Measurements from ENCODE around the gene CCR5AS.
A peak's percentile ranks its signal among the peaks of the same experiment; 100 is the strongest.
"Not testable (repeated sequence)": the region's sequence is repeated elsewhere in the genome, so short reads cannot be mapped to it uniquely, and the experiment has no call there.

Gene CCR5AS

DNA sequence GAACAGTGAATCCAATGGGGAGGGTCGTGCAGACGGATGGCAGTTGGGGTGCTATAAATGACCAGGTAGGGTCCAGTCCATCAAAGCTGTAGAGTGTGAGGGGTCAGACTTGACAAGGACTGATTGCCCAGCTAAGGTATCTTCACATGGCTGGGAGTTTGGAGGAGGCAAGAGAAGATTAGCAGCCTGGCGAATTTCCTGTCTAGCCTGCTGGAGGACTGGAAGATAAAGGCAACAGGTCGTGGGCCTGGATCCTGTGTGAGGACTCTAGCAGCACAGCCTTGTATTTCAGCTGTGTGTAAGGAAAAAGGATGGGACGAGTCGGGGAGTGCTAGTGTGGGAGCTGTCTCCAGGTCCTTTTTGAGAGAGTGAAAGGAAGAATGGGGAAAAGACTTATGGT lies 17.6 kb downstream of the CCR5AS start:
- DNase-seq = no peak
- no peak for ATAC-seq
- intact Hi-C loops (cut with DNase I) = no loop called here

DNA sequence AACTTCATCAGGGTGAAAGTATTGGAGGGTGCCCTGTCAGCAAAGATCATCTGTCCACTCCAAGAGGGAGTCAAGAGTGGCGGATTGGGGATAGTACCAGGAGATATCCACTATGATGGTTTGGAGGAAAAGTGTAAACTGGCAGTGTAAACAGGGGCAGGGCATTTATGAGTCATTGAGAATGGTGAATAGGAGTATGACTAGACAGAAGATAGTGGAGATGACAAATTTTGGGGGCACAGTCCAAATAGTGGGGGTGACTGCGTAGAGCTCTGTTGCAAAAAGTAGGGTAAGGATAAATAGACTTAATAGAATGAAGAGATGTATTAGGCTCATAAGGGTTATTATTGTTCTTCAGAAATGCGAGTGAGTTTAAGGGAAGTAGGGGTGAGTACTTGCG lies 18.0 kb downstream of the CCR5AS start:
- intact Hi-C loops (cut with DNase I); DNase-seq; ATAC-seq: not testable (repeated sequence)

DNA sequence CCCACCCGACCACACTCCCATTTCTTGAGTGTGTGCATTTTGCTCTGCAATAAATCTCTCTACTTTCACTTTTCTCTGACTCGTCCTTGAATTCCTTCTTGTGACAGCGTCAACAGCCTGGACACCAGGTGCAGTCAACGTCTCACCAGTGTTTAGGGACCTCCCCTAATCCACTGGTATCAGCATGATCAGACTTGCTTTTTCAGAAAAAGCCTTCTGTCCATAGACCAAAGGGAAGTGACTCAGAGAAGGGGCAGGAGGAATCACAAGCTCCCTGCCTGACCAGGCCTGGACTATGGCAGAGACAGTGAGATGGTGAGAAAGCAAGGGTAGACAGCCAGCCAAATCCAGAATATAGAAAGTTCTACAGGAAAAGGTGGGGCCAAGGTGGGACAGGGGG lies 20.7 kb downstream of the CCR5AS start:
- ATAC-seq (peak in 1 of 2 donors; percentile 34), DNase-seq (no peak)
- intact Hi-C loops (cut with DNase I) = no loop called here

DNA sequence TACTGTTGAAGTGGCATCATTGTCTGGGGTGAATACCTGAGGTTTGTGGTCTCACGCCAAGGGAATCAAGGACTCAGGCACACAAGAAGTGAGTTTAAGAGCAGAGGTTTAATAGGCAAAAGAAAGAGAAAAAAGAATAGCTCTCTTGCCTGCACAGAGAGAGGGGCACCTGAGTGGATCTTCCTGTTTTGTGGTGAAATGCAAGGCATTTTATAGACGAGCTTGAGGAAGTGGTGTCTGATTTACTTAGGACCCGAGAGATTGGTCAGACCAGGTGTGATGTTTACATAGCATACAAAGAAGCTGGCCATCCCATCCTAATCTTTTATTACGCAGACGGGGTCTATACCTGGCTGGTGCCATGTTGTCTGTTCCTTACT lies 22.9 kb downstream of the CCR5AS start:
- ATAC-seq (no peak), DNase-seq (no peak)
- intact Hi-C loops (cut with DNase I) = no loop called here

DNA sequence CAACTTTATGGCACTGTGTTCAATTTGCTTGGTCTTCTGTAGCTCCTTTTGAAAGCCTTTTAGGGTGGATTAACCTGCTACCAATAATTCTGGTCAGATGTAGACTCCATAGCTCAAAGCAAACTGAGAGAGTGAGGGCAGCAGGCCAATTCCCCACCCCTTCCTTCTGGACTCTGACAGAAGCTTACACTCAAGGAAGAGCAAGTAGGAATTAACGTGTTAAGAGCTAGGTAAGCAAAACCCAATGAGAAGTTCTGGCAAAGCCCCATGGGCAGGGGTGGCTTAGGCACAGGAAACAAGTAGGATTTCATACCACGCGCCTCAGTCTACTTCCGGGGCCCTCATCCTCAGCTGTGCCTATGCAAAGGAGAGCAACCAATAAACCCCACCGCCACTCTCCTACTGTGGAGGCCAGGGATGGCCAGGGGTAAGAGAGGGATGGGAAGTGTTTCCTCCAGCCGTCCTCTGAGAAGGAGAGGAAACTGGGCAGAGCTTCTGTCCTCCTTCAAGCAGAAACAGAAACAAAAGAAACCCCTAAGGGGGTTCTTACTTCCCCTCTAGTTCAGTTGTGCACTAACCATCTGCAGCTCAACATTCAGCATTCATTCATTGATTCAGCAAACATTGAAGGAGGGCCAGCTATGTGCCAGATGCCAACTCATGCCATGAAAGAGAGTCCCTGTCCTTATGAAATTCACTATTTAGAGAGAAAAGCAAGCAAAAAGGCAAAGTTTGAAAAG lies 23.5 kb downstream of the CCR5AS start:
- intact Hi-C loops (cut with DNase I) = no loop called here
- DNase-seq (no peak), ATAC-seq (no peak)

DNA sequence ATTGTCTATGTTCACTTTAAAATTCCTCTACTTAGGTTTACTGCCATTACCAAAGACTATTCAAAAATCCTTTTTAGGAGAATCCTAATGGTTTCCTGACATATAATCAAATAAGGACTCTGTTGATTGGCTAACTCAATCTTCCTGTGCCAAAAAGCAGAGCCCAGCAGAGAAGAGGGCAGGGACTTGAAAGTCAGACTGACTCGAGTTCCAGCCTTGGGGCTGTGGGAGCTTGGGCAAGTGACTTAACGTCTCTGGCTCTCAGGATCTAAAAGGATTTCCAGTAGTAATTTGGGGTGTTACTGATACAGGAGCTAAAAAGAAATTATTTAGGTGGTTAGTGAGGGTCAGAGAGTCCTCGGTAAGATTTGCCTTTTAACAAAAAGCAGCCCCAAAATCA lies 25.2 kb downstream of the CCR5AS start:
- ATAC-seq (no peak), DNase-seq (no peak)
- intact Hi-C loops (cut with DNase I) = no loop called here

DNA sequence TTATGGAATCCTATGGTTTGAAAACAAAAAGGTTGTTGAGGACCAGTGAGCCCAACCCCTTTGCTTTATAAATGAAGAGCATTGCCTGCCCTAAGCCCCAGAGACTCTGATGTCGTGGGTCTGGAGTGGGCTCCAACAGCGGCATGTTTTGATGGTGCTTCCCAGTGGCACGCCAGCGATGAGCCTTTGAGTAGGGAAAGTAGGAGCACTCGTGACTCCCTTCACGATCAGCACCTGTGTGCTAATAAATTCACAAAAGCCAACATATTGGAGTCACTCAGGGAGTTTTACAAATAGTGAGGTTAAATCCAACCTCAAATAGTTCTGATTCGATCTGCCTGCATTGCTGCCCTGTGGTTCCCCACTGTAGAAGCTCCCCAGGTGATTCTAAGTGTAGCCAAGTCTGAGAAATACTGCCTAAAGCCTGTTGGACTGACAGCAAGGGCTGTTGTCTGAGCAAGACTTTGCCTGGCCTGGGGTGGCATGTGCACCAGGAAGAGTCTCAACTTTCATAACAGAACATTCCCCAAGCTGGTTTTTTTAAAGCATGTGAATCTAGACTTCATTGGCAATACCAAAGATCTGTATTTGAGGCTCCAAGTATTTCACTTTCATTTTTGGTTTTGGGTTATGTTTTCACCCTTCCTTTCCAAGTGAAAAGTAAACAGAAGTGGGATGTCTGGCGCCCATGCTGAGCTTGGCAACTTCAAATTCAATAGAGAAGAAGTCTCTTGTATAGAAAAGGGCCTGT lies 26.2 kb downstream of the CCR5AS start:
- DNase-seq (no peak), ATAC-seq (peak in 1 of 2 donors; percentile 27)
- intact Hi-C loops (cut with DNase I) = no loop called here

DNA sequence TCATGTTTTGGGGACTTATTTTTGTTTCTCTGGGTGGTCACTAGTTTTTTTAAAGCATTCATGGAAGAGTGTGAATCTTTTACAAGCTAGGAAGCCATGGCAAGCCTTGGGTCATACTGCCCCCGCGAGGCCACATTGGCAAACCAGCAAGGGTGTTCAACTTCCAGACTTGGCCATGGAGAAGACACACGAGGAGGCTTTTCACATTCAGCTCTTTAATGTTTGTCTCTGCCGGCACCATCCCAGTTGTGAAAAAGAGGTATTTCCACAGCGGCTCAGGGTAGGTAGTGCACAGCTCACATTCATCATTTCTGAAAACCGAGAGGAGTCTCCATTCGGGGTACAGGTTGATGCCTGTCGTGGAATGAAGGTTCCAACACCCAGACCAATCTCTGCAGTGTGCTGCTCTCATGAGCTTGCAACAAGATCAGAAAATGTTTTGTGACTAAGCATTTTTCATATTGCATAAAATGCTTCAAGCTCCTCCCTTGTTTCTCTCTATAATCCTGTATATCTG lies 28.4 kb downstream of the CCR5AS start:
- intact Hi-C loops (cut with DNase I) = loop anchor here in 1 of 2 donors (5.0 to 10.0 kb wide), 2 partner anchors 104 to 286 kb away; no protein-coding TSS in a partner anchor
- peak; percentile 60 for DNase-seq
- ATAC-seq = peak; percentile 53 to 65

DNA sequence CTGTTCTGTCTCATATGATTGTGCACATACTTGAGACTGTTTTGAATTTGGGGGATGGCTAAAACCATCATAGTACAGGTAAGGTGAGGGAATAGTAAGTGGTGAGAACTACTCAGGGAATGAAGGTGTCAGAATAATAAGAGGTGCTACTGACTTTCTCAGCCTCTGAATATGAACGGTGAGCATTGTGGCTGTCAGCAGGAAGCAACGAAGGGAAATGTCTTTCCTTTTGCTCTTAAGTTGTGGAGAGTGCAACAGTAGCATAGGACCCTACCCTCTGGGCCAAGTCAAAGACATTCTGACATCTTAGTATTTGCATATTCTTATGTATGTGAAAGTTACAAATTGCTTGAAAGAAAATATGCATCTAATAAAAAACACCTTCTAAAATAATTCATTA lies 31.1 kb downstream of the CCR5AS start:
- ATAC-seq = no peak
- intact Hi-C loops (cut with DNase I) = loop anchor here in 1 of 2 donors (5.0 to 10.0 kb wide), 2 partner anchors 101 to 284 kb away; no protein-coding TSS in a partner anchor
- DNase-seq = no peak

DNA sequence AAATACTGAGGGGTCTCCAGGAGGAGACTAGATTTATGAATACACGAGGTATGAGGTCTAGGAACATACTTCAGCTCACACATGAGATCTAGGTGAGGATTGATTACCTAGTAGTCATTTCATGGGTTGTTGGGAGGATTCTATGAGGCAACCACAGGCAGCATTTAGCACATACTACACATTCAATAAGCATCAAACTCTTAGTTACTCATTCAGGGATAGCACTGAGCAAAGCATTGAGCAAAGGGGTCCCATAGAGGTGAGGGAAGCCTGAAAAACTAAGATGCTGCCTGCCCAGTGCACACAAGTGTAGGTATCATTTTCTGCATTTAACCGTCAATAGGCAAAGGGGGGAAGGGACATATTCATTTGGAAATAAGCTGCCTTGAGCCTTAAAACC lies 31.6 kb downstream of the CCR5AS start:
- DNase-seq = no peak
- ATAC-seq = no peak
- intact Hi-C loops (cut with DNase I) = loop anchor here in 1 of 2 donors (5.0 to 10.0 kb wide), 2 partner anchors 100 to 283 kb away; no protein-coding TSS in a partner anchor

DNA sequence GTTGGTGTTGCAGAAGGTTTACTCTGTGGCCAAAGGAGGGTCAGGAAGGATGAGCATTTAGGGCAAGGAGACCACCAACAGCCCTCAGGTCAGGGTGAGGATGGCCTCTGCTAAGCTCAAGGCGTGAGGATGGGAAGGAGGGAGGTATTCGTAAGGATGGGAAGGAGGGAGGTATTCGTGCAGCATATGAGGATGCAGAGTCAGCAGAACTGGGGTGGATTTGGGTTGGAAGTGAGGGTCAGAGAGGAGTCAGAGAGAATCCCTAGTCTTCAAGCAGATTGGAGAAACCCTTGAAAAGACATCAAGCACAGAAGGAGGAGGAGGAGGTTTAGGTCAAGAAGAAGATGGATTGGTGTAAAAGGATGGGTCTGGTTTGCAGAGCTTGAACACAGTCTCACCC lies 32.1 kb downstream of the CCR5AS start:
- no peak for DNase-seq
- intact Hi-C loops (cut with DNase I) = loop anchor here in 1 of 2 donors (5.0 to 10.0 kb wide), 2 partner anchors 100 to 282 kb away; no protein-coding TSS in a partner anchor

DNA sequence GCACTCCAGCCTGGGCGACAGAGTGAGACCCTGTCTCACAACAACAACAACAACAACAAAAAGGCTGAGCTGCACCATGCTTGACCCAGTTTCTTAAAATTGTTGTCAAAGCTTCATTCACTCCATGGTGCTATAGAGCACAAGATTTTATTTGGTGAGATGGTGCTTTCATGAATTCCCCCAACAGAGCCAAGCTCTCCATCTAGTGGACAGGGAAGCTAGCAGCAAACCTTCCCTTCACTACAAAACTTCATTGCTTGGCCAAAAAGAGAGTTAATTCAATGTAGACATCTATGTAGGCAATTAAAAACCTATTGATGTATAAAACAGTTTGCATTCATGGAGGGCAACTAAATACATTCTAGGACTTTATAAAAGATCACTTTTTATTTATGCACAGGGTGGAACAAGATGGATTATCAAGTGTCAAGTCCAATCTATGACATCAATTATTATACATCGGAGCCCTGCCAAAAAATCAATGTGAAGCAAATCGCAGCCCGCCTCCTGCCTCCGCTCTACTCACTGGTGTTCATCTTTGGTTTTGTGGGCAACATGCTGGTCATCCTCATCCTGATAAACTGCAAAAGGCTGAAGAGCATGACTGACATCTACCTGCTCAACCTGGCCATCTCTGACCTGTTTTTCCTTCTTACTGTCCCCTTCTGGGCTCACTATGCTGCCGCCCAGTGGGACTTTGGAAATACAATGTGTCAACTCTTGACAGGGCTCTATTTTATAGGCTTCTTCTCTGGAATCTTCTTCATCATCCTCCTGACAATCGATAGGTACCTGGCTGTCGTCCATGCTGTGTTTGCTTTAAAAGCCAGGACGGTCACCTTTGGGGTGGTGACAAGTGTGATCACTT lies 34.1 kb downstream of the CCR5AS start:
- ATAC-seq (peak in 1 of 2 donors; percentile 37), DNase-seq (no peak)
- intact Hi-C loops (cut with DNase I) = loop anchor here in 1 of 2 donors (10.0 kb wide), 1 partner anchor 98 kb away; no protein-coding TSS in a partner anchor

More for the DNA sequence above, 32.1 kb downstream of the CCR5AS start:
- no peak for ATAC-seq

DNA sequence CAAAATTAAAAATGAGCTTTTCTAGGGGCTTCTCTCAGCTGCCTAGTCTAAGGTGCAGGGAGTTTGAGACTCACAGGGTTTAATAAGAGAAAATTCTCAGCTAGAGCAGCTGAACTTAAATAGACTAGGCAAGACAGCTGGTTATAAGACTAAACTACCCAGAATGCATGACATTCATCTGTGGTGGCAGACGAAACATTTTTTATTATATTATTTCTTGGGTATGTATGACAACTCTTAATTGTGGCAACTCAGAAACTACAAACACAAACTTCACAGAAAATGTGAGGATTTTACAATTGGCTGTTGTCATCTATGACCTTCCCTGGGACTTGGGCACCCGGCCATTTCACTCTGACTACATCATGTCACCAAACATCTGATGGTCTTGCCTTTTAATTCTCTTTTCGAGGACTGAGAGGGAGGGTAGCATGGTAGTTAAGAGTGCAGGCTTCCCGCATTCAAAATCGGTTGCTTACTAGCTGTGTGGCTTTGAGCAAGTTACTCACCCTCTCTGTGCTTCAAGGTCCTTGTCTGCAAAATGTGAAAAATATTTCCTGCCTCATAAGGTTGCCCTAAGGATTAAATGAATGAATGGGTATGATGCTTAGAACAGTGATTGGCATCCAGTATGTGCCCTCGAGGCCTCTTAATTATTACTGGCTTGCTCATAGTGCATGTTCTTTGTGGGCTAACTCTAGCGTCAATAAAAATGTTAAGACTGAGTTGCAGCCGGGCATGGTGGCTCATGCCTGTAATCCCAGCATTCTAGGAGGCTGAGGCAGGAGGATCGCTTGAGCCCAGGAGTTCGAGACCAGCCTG lies 35.1 kb downstream of the CCR5AS start:
- DNase-seq (no peak), ATAC-seq (no peak)
- intact Hi-C loops (cut with DNase I) = loop anchor here in 1 of 2 donors (10.0 kb wide), 1 partner anchor 97 kb away; no protein-coding TSS in a partner anchor

DNA sequence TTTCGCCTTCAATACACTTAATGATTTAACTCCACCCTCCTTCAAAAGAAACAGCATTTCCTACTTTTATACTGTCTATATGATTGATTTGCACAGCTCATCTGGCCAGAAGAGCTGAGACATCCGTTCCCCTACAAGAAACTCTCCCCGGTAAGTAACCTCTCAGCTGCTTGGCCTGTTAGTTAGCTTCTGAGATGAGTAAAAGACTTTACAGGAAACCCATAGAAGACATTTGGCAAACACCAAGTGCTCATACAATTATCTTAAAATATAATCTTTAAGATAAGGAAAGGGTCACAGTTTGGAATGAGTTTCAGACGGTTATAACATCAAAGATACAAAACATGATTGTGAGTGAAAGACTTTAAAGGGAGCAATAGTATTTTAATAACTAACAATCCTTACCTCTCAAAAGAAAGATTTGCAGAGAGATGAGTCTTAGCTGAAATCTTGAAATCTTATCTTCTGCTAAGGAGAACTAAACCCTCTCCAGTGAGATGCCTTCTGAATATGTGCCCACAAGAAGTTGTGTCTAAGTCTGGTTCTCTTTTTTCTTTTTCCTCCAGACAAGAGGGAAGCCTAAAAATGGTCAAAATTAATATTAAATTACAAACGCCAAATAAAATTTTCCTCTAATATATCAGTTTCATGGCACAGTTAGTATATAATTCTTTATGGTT lies 35.9 kb downstream of the CCR5AS start, which contains the start of gene CCR5:
CCR5 (plus strand) TSS at position 108 of the 680 bp plus-strand sequence. CDS start 1,957 bp downstream, outside the sequence.
- DNase-seq (no peak), ATAC-seq (no peak)
- intact Hi-C loops (cut with DNase I) = loop anchor here in 1 of 2 donors (10.0 kb wide), 1 partner anchor 96 kb away; no protein-coding TSS in a partner anchor

DNA sequence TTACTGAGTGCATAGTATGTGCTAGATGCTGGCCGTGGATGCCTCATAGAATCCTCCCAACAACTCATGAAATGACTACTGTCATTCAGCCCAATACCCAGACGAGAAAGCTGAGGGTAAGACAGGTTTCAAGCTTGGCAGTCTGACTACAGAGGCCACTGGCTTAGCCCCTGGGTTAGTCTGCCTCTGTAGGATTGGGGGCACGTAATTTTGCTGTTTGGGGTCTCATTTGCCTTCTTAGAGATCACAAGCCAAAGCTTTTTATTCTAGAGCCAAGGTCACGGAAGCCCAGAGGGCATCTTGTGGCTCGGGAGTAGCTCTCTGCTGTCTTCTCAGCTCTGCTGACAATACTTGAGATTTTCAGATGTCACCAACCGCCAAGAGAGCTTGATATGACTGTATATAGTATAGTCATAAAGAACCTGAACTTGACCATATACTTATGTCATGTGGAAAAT lies 37.2 kb downstream of the CCR5AS start:
- DNase-seq (no peak), ATAC-seq (no peak)
- intact Hi-C loops (cut with DNase I) = loop anchor here in 1 of 2 donors (10.0 kb wide), 1 partner anchor 95 kb away; no protein-coding TSS in a partner anchor

DNA sequence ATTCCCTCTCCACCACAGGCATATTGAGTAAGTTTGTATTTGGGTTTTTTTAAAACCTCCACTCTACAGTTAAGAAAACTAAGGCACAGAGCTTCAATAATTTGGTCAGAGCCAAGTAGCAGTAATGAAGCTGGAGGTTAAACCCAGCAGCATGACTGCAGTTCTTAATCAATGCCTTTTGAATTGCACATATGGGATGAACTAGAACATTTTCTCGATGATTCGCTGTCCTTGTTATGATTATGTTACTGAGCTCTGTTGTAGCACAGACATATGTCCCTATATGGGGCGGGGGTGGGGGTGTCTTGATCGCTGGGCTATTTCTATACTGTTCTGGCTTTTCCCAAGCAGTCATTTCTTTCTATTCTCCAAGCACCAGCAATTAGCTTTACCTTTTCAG lies 37.7 kb downstream of the CCR5AS start:
- intact Hi-C loops (cut with DNase I) = no loop called here
- ATAC-seq = no peak
- no peak for DNase-seq

DNA sequence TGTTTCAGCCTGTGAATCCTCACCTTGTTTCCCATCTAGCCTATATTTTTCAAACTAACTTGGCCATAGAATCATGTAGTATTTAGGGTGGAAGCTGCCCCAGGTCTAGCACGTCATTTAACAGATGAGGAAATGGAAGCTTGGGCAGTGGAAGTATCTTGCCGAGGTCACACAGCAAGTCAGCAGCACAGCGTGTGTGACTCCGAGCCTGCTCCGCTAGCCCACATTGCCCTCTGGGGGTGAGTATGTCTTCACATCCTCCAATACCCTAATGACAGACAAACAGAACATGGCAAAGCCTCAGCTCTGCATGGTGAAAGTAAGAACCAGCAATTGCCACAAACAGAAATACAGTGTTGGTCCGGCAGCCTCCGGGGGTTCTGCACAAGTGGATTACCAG lies 38.3 kb downstream of the CCR5AS start:
- ATAC-seq (peak; percentile 88 to 92), DNase-seq (peak; percentile 57)
- intact Hi-C loops (cut with DNase I) = no loop called here
